GM18519 (cell line): ENCODE measurements around the gene SMAD3.
"Not testable (repeated sequence)": the region's sequence is repeated elsewhere in the genome, so short reads cannot be mapped to it uniquely, and the experiment has no call there.

Source experiments
- ATAC-seq: cut with Tn5 transposase; IDR thresholded peaks from one replicate; pipeline ENCODE4 v1.9.1; 2021; ENCODE audit warnings: mild to moderate bottlenecking, moderate library complexity; ENCODE audit not compliant: unreplicated experiment, low FRiP score

The SMAD3 gene

DNA sequence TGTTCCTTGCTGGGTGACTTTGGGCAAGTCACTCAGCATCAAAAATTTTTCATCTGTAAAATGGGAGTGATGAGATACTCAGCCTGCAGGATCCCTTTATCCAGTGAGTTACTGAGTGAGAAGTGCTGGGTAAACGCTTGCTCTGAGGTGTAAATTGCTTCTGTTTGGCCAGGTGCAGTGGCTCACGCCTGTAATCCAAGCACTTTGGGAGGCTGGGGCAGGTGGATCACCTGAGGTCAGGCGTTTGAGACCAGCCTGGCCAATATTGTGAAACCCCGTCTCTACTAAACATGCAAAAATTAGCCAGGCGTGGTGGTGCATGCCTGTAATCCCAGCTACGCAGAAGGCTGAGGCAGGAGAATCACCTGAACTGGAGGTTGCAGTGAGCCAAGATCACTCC is 87.6 kb downstream of the SMAD3 start:
- not testable (repeated sequence) for ATAC-seq

DNA sequence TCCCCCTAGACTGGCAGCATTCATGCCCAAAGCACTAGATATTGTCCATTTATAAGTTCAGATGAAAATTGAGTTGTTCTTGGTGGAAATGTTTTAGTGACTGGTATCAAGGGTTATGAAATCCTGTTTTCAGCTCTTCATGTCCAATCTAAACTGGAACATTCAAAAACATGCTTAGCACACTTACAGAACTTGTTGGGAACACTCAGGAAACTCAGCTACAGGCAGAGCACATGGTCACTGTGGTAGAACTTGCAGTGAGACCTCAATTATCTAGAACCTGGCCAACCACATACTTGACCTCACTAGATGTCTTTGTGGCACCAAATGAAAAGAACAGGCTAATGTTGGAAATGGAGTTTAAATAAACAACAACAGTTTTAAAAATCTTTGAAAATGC is 88.8 kb downstream of the SMAD3 start:
- no peak for ATAC-seq

DNA sequence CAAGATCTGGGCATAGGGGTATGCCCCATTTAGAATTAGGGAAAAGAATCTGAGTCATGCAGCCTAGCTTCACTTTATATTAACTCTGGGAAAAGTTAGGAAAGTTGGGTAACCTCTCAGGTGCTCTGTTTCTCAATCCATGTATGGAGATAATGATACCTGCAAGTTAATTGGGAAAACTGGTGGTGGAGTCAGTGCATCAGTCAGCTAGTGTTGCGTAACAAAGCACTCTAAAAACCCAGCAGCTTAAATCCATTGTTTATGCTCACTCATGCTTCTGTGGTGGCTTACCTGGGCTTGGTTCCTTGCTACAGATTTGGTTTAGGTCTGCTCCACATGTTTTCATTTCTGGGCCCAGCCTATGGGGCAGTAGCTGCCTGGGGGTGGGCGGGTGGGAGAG is 91.0 kb downstream of the SMAD3 start:
- ATAC-seq = no peak

DNA sequence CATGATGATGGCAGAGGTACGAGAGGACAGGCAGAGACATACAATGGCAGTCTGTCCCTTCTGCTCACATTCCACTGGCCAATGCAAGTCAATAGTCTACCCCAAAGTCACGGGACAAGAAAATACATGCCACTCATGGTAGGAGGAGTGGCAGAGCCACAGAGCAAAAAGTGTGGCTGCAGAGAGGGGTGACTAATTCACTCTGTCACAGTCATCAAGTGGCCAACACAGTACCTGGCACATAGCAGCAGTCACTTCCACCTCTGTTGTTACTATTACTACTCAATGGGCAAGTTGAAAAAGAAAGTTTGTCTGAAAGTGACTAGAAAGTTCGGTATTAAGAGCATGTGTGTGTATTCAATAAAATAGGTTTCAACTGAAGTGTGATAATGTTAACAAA is 91.4 kb downstream of the SMAD3 start:
- ATAC-seq = no peak

DNA sequence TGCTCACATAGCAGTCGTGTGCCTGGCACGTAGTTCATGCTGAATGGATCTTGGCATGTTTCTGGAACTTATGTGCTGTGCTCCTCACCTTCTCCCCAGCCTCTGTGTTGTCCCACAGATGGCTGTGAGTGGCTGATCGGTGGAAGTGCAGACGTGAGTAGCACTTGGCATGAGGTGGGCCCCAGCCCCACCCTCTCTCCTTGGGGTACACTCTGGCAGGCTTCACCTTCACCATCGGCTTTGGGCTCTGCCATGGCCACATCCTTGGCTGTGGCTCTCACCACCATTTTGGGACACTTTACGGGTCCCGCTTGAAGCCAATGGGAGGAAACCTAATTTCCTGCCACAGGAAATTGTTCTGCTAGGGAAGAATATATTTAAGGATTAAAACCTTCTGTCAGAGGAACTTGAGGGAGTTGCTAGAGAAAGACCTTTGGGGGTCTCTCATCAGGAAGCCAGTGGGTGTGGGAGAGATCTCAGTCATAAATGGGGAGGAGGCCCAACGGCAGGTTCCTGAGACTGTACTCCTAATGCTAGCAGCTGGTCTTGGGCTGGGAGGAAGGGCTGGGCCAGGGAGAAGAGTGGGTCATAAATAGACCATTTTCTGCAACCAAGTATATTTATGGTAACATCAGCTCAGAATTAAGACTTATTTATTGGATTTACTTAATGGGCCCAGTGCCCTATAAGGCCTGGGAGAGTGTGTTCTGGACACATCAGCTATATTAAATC is 92.3 kb downstream of the SMAD3 start:
- no peak for ATAC-seq

DNA sequence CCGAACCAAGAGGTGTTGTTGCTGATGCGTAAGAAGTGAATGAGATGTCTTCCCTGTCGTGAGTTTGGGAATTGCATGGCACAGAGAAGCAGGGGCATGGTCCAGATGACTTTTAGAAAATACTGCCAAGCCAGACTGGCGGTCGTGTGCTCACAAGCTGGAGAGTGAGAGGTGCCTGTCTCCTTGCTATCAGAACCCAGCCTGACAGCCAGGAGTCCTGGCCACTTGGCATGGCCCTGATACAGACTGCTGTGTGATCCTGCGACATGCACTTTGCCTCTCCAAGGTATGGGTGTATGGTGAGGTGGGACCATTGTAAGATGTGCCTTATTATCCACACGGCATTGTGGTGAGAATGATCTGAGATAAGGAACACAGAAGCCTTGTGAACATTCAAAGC is 93.0 kb downstream of the SMAD3 start:
- ATAC-seq = no peak

DNA sequence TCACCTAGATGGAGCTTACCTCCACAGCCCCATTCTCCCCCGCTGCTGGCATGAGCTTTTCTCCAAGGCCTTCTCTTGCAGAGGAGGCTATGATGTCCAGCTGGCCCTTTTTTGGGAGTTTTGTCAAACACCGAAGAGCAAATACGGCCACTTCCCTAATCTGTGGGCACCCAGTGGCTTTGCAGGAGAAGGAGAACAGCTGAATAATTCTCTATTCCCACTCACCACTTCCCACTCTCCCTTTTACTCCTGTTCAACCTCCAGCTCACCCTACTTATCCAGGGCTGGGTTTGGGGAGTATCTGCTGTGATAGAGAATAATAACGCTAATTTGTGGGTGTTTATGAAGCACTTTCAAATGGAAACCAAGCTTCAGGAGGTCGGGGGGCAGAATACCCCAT is 96.0 kb downstream of the SMAD3 start:
- no peak for ATAC-seq

DNA sequence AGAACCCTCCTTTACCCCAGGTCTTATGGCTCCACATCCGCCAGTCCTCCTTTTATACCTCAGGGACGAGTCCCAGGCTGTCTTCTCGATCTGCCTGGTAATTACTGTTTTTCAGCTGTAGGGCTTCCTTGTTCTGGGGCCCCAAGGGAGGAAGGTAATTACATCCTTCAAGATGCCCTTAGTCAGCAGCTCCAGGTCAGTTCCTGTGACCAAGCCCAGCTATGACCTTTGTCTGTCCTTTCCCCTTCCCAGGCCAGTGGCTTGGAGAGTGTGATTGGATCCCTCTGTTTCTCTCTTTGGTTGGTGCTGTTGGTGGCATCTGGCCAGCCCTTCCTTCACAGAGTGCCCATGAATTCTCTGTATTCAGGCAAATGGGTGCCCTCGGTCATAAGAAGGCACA is 96.5 kb downstream of the SMAD3 start:
- no peak for ATAC-seq

DNA sequence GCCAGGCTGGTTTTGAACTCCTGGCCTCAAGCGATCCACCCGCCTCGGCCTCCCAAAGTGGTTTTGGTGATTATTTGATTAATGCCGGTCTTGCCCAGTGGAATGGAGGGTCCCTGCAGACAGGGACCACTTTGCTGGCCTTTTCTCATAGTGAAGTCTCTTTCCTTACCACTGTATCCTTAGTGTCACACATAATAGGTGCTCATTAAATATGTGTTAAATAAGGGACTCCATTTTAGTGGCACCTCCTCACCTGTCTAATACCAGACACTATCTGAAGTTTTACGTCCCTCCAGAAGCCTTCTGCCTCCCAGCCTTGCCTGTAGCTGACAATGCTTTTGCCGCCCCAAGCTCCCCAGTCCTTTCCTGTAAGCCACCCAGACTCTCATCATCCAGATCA is 97.8 kb downstream of the SMAD3 start:
- ATAC-seq = no peak

DNA sequence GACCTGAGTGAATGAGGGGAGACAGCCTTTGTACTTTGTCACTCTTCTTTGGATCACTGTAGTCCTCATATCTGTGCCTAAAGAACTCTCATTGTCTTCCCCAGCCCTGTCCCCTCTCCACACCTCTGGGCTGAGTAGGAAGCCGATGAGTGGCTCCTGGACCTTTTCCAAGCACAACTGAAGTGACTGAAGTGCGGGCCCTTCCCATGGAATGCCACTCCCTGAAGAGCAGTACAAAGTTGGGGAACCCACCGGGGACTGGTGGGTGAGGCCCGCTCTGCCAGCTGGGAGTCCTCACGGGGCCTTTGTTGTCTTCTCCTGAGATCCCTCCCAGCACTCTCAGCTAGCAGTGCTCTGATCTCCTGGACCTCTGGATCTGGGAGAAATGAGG is 99.0 kb downstream of the SMAD3 start:
- ATAC-seq = no peak

DNA sequence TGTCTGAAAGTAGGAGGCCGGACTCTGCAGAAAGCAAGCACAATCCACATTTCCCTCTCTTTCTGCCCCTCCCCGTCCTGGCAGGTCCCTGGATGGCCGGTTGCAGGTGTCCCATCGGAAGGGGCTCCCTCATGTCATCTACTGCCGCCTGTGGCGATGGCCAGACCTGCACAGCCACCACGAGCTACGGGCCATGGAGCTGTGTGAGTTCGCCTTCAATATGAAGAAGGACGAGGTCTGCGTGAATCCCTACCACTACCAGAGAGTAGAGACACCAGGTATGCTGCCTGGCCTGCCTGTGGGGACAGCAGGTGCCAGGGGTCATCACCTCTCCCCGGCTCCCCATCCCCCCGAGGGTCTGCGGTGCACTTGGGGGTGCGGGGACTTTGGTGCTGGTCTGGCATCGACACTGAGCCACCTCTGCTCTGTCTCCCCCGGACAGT is 99.4 kb downstream of the SMAD3 start:
- ATAC-seq = no peak

DNA sequence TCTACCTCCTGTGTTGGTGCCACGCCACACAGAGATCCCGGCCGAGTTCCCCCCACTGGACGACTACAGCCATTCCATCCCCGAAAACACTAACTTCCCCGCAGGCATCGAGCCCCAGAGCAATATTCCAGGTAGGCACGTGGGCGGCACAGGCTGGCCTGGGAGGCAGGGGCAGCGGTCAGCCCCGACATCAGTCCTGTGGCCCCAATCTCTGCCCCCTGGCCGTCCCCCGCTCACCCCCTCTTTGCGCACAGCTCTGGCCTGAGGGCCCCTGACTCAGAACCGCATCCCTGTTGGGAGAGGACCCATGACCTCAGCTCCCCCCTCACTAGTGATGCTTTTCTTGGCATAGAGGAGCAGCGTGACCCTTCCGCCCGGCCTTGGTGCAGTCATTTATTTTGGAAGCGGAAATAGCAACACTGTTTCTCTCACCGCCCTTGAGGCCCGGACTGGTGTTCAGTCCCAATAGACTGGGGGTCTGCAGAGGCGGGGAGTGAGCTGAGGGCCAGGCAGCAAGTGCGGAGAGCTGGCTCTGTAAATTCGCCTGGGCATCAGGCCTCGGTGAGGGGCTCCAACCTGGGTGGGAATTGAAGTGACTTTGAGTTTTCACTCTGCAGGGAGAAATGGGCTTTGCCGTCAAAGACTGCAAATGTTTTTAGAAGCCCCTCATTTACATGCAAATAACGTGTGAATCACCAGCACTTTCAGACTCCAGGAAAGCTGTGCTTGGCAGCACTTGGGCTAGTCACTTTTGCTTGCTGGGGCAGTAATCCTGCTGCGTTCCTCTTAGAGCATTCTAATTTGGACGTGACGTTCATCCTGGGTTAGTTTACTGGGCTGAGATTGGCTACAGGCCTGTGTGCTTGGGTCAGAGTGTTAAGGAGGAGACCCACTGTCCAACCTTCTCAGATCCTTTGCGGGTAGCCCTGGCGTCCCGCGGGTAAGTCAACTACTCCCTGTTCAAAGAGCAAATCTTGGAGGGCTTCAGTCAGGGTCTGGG is 100.2 kb downstream of the SMAD3 start:
- ATAC-seq = no peak

DNA sequence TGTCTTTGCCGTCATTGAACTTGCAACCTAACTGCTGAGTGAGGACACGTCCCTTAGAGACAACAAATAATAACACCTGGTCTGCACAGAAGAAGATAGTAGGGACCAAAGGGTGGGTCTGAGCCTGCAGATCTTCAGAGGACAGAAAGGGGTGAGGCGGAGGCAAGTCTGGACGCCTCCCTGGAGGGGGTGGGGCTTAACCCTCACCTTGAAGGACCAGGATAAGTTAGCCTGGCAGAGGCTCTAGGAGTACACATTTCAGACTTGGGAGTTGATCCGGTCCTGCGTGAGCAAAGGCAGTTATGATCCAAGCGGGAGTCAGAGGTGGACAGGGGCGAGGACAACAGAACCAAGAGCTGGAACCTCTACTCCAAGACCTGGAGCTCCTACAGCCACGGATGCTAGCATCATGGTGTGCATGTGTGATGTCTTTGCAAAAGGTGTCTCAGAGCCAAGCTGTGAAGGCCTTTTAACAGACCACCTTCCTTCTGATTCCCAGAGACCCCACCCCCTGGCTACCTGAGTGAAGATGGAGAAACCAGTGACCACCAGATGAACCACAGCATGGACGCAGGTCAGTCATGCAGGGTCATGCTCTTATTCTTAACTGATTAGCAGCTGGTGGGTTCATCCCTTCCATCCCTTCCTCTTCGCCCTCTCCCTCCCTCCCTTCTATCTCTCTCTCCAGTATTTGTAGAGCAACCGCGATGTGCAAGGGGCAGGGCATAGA is 101.0 kb downstream of the SMAD3 start:
- ATAC-seq = no peak

DNA sequence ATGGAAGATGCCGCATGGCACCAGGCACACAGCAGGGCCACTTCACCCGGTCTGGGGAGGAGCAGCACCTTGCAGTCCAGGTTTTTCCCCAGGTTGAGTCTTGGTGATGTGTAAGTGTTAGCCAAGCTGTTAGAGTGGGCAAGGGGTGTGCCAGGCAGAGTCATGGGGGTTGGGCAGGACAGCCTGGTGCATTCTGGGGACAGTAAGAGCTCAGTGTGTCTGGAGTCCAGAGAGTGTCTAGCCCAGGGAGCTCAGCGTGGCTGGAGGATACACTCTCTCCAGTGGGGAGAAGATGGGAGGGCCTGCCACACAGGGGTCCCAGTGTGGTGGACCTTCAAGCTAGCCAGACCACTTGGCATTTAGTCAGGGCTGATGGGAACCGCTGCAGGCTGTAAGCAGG is 101.7 kb downstream of the SMAD3 start:
- ATAC-seq = no peak

DNA sequence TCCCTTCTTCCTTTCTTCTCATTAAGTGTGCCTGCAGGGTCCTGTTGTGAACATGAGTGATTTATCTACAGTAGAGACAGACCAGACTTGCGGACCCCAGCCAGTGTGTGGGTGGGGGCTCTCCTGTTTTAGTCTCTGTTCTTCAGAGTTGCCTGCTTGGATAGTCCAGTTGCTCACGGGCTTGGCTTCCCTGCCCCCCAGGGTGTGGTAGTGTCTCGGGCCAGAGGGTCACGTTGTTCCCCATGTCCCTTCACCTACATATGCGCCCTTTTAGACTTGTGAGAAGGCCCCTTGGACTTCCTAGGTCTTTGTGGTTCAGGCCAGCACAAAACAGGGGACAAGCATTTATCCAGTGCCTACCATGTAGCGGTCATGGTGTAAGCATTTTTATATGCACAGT is 103.3 kb downstream of the SMAD3 start:
- no peak for ATAC-seq

DNA sequence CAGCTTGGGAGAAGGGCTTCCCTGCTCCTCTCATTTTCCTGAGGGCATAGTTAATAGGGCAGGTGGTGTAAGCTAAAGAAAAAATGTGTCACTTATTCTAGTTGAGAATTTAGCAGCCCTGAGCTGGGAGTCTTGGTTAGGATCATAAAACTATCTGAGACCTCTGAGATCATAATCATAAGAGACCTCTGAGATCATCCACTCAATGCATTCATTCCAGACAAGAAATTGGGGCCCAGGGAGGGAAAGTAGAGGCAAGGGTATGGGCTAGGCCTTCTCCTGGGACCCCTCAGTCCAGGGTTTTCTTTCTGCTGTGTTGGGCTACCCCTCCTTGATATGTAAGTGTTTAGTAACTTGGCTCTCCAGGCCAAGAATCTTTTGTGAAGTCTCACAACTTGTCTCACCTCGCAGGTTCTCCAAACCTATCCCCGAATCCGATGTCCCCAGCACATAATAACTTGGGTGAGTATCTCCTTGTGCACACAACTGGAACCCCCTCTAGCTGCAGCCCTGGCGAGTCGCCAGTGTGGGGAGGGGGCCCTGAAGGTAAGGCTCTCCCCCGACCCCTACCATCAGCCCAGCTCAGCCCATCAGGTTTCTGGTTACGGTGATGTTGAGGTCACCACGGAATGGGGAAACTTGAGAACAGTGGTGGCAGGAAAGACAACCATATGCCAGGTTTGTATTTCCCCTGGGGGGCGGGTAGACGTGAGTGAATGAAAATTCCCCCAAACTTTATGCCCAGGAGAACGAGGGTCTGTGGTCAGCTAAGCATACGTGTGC is 104.9 kb downstream of the SMAD3 start:
- no peak for ATAC-seq

DNA sequence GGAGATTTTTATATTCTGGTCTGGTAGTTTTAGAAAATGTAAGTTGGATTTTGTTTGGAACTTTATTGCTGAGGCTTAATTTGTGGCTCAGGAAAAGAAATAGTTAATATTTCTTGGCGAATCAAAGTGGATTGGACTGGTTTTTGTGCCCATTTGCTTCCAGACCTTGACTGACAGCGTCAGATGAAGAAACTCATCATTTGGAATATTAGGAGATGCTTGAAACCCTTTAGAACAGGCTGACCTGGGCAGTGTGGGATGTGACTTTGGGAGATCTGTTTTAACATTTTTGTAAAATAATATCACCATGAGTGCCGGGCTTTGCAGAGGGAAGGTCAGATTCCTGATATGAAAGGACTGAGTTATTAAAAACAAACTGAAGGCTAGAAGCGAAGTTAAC is 106.1 kb downstream of the SMAD3 start:
- no peak for ATAC-seq

DNA sequence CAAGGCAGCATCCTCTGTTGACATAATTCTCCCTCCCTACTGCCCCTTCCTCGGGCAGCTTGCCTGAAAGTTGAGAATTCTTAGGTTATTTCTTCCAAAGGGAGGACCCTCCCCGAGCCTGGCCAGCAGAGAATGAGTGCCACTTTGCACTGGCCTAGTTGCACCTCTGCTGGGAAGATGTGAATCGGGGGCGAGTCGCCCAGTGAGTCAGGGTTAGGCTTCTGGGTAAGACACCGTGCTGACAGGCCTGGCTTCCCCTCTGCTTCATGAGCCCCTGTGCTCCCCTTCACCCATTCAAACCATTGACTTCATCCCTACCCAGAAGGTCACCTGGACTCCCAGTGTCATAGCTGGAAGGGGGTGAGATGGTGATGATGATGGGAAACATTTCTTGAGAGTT is 106.8 kb downstream of the SMAD3 start:
- no peak for ATAC-seq

DNA sequence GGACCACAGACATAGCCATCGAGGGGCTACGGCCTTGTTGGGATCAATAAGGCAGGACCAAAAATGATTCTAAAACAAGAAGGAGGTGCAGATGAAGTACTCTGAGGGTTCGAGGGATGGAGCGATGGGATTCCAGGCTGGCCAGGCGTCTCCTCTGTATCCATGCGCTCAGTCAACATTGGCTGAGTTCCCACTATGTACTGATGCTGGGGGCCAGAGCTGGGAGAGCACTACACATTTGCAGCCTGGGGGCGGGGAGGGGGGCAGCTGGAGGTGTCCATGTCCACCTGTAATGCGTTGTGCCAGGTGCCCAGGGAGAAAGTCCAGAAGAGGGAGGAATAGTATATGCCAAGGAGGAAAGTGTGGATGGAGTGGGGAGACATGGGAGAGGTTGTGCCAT is 107.6 kb downstream of the SMAD3 start:
- no peak for ATAC-seq

DNA sequence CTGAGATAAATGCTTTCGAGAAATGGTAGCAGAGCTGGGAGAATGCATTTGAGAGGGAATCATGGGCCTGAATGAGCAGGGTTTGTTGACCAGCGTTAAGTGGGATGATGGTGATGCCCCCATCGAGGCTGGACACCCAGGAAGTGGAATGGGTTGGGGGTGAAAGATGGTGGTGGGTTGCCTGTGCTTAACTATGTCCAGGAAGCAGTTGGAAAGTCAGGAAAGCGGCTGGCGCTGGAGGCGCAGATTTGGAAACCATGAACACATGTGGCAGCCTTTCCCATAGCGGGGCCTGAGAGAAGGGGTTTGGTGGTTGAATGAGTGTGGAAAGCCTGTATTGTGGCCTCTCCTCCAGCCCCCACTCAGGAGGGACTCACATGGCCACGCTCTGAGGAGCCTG is 108.4 kb downstream of the SMAD3 start:
- ATAC-seq = no peak
